AML-193 (cell line): ENCODE data around the gene CYYR1.

Experiments used
- DNase-seq, 2 experiments: peaks; one replicate each; lab custom pipeline; 2025; lab: John Stamatoyannopoulos, UW

Gene CYYR1

DNA sequence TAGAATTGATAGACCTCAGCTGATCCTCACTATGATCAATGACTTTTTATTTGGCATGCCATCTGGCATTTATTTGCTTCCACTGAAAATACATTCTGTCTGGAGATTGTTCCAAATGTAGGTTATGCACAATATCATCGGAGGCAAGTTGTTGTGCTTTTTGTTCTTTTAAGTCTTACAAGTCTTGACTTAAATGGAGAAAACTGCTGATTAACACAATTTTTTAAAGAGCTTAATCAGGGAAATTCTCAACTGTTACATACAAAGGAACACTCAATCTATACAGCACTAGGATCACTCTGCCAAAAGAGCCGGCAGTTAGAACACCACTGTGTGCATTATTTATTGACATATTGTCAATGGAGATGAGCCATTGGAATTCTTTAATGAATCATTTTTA lies 19.2 kb downstream of the CYYR1 start:
- DNase-seq: no peak

DNA sequence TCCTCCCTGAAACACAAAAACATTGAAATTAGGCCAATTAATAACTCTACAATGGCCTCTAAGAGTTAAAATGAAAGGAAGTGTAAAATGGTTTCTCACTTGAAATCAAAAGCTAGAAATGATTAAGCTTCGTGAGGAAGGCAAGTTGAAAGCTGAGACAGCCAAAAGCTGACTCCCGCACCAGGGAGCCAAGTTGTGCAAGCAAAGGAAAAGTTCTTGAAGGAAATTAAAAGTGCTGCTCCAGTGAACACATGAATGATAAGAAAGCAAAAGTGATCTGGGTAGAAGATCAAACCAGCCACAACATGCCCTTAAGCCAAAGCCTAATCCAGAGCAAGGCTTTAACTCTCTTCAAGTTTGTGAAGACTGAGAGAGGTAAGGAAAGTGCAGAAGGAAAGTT lies 22.8 kb downstream of the CYYR1 start:
- no peak for DNase-seq

DNA sequence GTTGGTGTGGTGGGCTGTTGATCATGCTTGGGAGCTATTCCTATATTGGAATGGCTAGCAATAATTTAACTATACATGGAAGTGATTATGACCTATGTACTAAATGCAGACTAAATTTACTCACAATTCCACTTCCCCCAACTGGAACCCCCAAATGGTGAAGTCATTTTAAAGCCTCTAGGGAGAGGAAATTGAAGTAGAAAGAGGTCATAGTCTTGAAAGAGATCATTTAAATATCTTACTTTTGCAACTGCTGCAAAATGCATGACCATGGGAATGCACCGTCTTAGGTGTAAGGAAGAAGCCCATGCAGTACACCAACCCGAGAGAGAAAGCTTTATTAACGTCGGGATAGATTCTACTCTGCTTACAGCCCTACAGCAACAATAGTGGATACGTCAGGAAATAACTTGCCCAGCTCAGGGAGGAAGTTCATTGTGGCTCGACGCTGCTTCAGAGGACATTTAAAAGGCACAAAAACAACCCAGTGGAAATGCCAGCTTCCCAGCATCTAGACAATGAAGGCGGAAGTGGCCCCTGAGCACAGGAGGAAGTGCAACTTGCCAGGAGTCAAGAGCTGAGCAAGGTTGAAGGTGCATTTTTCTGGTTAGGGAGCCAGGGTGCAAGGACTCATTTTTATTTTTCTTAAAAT lies 26.5 kb downstream of the CYYR1 start:
- no peak for DNase-seq

DNA sequence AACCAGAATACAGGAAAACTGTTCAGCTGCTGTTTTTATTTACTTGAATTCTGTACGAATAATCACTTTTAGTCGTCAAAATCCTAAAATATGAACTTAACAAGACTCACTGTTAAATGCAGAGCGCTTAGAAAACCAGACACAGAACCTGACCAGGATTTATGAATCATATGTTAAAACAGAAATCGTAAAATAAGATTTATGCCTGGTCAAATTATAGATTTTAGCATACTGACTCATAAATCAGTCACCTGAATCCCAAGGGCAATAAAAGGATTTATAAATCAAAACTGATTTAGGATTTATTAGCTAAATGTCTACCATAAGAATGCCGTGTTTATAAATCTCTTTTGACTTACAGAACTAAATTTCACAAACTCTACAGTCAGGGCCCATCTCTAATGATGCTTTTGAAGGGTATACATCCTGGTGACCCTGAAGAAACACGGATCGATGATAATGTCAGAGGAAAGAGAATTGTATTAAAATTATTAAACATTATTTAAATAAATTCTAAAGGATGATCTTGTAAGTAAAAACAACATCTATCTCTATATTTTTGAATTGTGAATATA lies 28.8 kb downstream of the CYYR1 start:
- no peak for DNase-seq

DNA sequence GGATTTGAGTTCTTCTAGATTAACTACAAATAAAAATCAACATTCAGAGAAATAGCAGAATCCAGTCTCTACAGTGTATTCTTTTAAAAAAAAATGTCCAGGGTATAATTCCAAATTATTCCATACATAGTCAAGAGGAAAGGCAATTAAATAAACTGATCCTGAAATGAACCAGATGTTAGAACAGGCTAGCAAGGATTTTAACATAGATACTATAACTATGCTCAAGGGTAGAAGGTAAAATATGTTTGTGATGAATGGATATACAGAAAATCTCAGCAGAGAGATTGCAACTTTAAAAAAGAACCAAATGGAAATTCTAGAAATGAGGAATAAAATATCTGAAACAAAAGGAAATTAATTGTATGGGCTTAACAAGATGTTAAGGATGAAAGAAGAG lies 32.4 kb downstream of the CYYR1 start:
- DNase-seq: no peak

DNA sequence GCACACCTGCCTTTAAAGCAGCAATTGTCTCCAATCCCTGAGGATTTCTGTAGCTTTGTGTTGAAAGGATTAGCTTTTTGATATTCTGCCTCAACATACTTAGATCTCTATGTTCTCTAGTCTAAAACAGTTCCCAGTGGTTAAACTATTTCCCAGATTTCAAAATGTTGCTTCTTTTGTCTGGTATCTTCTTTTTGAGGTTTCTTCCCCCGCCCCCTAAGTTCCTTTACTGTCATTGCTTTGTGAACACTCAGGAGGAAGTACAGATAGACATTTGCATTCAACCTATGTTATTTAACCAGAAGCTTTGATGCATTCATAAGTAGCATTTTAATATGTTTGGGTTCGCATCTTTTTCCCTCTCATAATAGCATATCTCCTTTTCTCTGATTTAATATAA lies 33.5 kb downstream of the CYYR1 start:
- DNase-seq: no peak

DNA sequence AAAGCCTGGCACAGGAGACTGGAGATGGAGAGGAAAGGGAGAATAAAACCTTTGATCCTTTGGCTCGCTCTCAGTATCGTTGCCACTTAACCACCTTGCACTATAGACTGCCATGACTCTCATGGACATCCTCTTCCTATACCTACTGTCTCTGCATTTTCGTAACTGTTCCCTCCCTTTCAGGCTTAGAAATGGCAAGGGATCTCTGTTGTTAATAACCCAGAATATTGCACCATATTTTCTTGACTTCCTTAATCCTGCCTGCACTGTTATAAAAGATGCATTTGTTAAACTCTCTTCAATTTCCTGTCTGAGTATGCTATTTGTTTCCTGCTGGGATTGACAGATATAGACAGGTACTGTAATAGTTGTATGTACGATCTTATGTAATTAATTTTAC lies 38.6 kb downstream of the CYYR1 start:
- no peak for DNase-seq

DNA sequence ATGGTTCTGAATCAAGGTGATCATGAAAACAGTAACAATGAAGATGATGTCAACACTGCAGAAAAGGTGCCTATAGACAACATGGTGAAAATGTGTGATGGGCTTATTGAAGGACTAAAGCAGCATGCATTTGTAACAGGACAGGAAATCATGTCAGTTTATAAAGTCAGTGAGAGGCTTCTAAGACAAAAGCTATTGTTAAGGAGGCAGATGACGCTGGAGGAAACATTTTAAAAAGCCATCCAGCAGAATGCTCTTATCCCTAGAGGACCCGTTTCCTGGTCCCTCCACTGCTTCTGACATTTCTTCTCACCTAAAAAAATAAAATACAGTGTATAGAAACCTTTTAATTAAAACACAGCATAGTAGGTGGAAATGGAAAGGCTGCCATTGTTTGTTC lies 40.9 kb downstream of the CYYR1 start:
- no peak for DNase-seq

DNA sequence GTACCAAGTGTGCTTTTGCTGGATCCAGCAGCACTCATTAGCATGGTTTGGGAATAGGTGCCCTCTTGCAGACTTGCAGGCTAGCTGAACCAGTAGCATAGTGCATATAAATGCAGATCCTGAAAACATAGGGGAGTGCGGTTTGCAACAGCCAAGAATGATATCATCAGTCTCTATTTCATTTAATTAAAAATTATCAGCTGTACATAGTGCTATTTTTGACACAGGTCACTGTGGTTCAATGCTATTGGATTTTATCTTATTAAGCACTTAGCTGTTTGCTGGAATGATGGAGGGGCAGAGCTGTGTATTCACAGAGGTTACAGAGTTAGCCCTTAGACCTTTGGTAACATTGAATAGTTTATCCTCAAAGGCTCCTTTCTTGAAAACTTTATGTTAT lies 43.6 kb downstream of the CYYR1 start:
- DNase-seq: no peak

DNA sequence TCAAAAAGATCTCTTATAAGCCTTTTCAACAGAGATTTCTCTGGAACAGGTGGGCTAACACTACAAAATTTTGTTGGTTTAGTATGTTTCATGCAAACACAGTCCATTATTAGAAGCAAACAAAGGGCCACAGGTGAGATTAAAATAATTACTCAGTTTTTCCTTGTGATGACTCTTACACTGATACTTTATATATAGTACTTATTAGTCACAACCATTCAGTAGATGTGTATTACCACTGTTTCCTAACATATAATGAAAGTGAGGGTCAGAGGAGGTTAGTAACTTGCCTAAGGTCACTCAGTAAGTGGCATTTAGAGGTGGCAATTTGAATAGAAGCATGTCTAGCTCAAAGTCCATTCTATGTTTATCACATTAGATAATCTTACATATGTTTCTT lies 44.2 kb downstream of the CYYR1 start:
- DNase-seq: no peak

DNA sequence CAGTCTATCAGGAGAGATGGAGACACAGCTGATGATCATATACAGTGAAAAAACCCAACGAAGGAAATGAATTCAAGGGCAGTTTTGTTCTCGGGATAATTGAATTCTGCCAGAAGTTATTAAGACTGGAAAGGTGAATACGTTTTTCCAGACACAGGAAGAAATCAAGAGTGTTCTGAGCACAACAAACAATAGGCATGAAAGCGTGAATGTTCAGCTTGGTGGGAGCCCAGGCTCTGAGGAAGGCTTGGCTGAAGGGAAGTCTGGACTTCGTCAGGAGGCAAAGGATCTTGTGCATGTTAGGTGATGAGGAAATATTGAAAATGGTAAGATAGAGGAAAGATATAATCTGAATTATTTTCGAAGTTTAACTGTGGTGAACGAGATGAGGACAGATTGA lies 50.4 kb downstream of the CYYR1 start:
- DNase-seq: no peak

DNA sequence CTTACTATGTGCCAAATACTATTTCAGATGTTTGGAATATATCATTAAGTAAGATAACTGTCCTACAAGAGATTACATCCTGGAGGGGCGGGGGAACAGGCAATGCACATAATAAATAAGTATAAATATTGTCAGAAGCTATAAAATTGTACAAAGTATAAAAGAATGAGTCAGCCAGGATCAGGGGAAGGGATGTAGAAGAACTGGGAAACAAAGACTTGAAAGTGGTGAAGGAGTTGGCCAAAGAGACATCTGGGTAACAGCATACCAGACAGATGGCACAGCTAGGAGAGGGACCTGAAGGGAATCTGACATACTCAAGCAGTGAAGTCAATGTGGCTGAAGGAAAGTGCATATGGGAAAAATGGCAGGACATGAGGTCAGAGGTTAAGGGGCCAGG lies 53.9 kb downstream of the CYYR1 start:
- DNase-seq: no peak

DNA sequence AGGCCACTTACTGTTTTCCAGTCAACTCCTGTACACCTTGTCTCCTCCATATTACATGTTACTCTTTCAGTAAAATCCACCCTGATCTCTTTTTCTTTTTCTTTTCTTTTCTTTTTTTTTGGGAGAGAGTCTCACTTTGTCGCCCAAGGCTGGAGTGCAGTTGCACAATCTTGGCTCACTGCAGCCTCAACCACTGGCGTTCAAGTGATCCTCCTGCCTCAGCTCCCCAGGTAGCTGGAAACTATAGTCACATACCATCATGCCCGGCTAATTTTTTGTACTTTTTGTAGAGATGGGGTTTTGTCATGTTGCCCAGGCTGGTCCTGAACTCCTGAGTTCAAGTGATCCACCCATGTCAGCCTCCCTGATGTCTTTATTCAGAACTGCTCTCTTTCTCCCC lies 57.8 kb downstream of the CYYR1 start:
- DNase-seq: no peak

DNA sequence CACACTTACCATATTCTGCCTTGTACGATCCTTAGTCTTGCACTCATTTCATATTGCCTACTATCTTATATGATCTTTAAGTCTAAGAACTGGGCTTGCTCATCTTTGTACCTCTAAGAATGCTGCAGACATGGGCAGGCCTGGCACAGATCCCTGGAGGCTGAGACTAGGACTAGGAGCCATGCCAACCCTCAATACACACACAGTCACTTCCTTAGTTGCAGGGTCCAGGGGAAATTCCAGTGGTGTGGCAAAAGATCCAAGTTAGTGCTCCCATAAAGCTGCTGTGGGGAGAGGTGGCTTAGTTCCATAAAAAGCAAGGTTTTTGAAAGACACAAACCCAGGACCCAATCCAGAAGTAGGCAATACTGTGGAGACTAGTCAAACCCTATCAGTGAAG lies 59.9 kb downstream of the CYYR1 start:
- no peak for DNase-seq

DNA sequence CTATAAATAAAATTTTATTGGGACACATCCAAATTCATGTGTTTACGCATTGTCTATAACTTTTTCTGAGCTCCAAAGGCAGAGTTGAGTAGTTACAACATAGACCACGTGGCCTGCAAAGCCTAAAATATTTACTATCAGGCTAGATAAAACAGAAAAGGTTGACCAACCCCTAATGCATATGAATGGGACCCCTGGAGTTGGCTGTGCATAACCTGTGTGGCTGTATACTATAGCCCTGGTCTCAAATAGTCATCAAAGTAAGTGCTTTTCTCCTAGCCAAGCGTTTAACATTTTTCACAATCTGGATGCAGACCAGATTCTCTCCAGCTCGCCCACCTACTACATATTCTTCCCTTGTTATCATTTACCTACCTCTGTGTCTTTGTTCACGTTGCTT lies 60.4 kb downstream of the CYYR1 start:
- DNase-seq: no peak

DNA sequence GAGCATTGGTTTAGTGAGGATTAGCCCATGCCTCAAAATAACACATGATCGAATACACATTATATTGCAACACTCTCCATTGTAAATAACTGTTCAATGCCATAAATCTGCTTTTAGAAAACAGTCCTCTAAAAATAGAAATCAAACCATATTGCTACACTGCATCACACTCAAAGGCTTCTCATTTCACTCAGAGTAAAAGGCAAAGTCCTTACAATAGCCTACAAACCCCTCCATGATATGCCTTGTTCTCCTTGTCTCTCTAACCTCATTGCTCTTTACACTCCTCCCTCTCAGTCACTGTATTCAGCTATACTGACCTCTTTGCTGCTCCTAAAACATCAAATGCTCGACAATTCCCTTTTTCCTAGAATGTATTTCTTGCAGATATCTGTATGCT lies 64.2 kb downstream of the CYYR1 start:
- no peak for DNase-seq

DNA sequence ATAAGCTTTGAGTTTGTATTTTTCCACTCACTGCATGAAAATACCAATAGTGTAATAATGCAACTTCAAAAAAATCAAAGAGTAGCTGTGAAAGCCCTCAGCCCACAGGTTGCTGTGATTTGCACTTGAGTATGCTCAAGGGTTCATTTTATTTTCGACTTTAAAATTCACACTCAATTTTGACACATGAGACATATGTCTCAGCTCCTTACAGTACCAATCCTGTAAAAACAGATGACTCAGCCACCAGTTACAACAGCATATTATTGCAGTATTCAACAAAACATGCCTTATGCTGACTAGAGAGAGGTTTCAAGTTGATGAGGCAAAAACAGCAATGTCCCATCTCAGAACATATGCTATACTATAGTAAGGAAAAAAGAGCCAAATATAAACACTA lies 66.1 kb downstream of the CYYR1 start:
- no peak for DNase-seq

DNA sequence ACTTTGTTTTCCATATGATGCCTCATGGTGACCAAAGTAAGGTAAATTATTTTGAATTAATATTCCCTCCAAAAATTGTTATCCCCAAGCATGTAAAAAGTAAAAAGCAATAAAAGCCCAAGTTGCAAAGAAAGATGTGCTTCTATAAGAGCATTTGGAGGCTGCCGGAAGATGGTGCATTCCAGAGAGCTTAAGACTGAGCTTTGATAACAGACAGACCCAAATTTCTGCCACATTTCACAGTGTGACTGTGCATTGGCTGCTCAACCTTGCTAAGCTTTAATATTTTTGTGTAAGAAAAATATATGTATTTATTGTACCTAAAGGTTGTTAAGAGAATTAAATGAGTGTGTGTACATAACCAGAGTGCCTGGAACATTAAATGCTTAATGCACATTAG lies 67.9 kb downstream of the CYYR1 start:
- no peak for DNase-seq

DNA sequence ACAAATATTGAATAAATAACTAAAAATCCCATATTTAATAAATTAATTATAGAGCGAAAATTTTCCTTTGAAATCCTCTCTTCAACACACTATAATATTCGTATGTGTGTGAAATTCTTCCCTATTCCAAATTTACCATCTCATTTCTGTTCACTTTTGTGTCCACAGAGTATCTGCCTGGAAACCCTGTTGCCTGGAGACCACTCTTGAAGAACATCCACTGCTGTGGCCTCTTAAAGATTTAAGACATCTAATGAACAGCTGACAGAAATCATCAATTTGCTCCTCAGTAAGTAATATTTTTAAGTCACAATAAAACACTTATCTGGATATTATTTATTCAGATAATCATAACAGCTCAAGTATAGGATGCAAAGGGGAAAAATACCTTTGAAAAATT lies 69.7 kb downstream of the CYYR1 start:
- DNase-seq: no peak

DNA sequence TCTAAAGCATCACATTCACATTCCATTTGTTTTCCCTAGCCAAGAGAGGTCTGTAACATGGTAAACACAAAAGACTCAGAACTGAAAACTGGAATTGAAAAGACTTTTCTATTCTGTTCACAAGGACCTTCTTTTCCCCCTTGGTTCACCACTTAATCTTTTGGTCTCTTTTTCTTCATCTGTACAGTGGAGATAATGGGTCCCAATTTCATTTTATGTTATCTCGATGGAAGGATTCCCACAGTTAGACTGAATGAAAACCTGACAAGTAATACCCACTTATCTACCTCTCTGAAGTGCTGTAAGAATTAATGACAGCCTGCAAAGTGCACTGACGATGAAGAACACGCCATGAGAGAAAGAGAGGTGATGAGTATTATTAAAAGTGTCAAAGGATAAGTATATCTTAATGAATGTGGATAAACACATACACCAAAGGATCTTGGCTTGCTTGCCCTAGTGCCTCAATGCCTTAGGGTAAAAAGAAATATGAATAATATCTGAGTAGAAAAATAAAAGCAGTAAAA lies 71.5 kb downstream of the CYYR1 start:
- no peak for DNase-seq

DNA sequence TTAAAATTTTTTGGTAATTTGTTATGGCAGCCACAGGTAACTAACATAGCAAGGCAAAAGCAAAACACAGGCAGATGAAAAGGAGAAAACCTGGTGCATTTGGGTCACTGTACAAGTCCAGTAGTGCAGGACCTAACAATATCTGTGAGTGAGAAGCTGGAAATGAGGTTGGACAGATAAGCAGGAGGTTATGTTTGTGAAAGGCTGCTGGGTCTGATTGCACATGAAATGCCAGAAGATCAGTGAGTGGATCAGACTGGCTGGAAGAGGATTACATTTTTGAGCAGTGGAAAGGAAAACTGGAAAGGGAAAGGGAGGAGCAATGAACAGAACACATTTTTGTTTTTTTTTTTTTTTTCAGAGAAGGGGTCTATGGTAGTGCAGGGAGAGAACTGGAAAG lies 73.6 kb downstream of the CYYR1 start:
- no peak for DNase-seq

DNA sequence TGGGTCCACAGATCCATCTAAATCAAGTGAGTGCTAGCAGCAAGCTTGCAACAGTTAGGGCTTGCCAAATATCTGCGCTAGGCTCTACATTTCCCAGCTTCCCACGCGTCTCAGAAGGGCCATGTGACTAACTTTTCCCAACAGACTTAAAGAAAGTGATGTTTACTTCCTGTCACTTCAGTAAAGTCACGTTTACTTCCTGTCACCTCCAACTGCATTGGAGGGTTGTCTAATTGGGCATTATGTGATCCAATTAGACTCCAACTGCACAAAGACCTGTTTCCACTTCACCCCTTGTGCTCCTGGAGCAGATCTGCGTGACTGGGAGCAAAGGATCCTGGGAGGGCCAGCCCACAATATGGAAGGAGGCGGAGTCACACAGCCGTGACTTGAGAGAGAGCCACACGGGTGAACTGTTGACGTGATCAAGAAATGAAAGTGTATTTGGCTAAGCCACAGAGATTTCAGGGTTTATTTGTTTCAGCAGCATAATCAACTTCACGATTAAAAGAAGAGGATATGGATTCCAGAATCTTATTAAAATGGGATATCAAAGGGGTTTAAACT lies 77.7 kb downstream of the CYYR1 start:
- DNase-seq: no peak

DNA sequence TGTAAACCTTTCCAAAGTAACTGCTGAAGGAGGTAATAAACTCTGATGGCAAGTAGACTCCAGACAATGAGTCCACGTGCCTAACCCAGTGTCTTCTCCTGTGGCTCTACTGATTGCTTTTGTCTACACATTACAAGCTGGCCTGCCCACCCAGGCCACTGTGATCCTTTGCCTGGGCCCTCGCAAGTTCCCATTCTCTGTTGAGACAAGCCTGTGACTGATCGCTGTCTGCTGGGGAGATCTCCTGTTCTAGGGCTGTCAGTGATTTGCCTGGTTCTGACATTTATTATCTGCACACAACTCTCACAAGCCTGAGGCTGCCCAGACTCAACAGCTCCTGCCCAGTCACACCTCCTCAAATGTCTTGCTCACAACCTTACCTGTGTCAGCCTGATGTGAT lies 81.4 kb downstream of the CYYR1 start:
- DNase-seq: no peak

DNA sequence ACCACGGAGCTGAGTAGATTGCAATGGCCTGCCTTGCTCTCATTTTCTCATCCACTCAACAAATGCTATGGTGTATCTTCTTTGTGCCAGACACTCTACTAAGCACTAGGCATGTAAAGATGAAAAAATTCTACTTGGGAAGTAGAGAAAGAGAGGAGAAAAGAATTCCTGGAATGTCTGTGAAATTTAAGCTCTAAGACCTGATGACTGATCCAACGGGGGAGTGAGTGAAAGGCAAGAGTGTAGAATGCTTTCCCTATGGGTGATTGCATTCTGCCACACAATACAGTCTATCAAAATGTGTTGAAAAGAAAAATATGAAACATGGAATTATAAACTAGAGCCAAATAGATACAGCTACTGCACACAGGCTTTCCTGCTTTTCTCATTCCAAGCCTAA lies 82.3 kb downstream of the CYYR1 start:
- no peak for DNase-seq
